ENCODE results near the gene HSPBP1.
A peak's percentile ranks its signal among the peaks of the same experiment; 100 is the strongest.

The HSPBP1 gene

DNA sequence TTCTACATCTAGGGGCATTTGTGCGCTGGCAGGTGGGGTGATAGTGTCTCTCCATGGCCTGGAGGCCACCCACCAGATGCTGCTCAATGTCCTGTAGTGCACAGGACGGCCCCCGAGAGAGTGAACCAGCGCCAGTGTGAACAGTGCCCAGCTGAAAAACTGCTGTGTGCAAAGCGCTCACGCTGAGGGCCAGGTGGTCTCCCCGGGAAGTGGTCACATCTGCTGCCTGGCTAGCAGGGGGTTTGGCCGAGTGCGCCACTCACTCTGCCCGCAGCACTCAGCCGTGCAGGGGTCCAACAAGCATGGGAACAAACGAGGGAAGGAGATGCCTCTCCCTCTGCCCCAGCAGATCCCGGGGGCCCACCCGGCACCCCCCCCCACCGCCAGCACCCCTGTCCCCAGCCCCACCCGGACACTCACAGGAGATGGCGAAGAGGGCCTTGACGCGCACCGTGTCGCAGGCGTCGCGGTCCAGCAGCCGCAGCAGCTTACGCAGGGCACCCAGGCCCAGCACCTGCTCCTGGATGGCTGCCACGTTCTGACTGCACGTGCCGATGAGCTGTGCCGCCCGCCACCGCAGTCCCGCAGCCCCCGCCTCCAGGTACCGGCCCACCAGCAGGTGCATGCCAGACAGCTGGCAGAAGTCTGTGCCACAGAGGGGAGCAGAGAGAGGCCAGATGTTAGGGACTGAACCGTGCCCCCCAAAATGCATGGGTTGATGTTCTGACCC is 5.8 kb downstream of the HSPBP1 start:
- DNase-seq = no peak

DNA sequence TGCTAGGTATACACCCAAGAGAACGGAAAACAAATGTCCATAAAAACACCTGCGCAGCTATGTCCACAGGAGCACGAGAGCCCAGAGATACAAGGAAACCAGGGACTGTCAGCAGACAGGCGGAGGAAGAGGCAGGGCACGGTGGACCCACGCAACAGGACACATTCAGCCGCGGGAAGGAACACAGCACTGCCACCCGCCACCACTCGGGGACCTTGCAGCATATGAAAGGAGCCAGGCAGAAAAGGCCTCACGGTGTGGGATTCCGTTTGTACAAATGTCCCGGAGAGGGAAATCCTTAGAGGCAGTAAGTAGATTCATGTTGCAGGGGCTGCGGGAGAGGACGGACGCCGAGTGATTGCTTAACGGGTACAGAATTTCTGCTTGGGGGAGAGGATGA is 7.8 kb downstream of the HSPBP1 start:
- no peak for DNase-seq

DNA sequence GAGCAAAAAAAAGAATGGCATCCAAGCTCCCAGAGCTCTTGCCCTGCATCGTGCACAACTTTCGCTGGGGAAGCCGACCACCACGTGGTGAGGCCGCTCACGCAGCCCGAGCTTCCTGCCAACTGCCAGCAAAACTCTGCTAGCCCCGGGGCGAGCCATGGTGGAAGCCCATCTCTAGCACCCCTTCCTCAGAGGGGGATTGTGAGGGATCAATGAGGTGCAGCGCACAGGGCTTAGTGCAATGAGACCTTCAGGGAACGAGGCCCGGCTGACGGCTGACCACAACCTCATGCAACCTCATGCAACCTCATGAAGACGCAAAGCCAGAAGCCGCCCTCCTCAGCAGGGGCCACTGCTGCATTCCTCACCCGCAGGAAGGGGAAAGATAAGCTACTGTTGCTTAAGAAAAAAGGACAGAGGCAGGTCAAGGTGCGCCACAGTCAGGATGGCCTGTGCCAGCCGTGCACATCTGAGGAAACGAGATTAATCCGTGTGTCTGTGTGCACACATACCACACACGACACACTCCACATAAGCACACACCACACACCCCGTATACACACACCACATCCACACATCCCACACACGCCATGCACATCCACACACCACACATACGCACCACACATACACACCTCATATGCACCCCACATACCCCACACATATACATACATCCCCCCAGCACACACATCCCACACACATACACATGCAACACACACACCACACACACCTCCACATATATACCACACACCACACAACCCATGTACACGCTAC is 9.6 kb downstream of the HSPBP1 start:
- DNase-seq = no peak

DNA sequence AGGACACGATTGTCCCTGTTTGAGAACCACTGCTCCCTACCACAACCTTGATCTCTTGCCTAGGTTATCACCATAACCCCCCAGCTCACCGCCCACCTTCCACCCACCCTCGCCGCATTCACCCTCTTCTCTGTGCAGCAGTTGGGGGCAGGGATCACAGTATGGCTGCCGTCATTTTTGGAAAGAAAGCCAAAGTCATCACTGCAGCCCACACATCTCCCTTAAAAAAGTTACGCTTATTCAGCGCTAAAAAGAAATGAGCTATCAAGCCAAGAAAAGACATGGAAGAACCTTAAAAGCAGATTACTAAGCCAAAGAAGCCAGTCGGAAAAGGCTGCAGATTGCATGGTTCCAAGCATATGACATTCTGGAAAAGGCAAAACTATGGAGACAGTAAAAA is 10.6 kb downstream of the HSPBP1 start:
- no peak for DNase-seq

DNA sequence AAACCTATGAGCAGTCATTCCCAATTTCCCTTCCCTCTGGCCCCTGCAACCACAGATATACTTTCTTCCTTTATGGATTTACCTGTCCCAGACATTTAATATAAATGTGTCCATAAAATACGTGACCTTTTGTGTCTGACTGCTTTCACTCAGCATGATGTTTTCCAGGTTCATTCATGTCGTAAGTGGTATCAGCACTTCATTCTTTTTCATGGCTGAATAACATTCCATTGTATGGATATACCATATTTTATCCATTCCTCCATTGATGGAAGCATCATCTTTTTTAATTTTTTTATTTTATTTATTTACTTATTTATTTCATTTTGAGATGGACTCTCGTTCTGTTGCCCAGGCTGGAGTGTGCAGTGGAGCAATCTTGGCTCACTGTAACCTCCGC is 13.1 kb downstream of the HSPBP1 start:
- no peak for DNase-seq

DNA sequence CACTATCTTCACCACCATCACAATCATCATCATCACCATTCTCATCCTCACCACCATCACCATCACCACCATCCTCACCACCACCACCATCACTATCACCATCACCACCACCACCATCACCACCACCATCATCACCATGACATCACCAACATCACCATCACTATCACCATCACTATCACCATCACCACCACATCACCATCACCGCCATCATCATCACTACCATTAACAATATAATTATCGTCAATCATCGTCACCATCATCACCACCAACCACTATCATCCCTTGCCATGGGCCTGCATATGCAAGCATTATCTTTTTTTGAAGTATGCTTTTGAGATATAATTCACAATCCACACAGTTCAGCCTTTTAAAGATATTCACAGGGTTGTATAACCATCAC is 13.5 kb downstream of the HSPBP1 start:
- no peak for DNase-seq

DNA sequence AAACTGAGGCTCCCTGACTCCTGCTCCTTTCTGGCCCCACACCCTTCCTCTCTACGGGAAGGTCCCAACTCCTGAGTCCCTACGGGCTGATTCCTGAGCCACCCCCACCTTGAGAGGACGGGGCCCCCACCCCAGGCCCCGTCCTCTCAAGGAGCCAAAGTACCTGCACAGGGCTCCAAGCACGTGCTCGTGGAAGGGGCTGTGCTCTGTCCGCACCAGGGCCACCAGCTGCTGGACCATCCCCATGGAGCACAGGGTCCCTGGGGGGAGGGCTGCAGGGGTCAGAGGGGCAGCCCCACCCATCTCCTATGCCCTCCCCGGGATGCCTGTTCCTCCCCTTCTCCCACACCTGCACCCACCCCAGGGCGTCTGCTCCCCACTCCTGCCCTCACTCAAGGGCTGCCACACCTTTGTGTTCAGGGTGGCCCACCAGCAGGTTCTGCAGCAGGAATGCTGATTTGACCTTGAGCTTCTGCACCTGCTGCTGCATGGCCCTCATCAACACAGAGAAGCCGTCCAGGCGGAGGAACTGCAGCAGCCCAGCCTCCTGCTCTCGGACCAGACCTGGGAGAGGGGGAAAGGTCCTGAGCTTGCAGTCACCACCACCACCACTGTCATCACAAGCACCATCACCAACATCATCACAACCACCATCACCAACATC is 14.1 kb downstream of the HSPBP1 start:
- no peak for DNase-seq

DNA sequence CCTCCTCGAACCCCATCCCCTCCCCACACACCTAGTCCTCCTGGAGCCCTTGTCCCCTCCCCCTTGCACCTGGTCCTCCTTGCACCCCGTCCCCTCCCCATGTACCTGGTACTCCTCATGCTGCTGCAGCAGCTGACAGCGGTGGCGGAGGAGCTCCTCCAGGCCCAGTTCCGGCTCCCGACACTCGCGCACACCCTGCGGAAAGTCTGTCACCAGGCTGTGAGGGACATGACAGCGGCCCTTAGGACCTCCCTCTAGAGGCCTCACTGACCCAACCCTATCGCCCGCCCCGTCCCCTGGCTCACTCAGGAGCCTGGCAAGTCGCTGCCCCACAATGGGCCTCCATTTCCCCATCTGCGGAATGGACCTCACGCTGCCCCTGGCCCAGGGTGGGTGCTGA is 14.7 kb downstream of the HSPBP1 start:
- no peak for DNase-seq

DNA sequence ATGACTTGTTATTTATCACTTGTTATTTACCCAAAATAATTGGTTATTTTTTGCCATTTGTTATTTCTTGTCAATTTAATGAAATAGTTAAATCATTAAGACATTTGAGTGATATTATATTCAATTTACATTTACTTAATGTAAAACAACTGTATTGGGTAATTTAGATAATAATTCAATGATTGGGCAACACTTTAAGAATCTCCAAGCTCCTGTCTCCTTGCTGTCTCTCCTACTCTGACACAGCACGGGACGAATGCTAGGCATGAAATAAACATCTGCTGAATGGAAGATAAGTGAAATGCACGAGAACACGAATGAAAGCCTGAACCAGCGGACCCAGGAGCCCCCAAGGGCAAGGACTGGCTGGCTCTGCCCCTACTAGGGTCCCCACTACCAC is 15.4 kb downstream of the HSPBP1 start:
- no peak for DNase-seq

DNA sequence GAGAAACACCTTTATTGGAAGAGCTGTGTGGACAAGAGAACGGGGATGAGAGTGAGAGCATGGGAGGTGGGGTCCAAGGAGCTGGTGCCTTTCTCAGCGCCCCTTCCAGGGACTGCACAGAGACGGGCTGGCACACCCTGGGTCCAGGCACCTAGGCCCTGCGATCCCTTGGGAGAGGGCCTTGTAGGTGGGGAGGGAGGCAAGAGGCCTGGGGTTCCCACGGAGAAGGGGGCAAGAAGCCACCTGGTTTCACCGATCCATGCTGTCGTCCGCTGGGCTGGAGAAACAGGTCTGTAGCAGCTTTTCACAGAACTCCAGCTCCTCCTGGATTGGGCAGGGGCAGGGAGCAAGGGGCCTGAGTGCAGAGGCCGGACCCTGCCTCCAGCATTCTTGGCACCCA is 17.6 kb downstream of the HSPBP1 start:
- no peak for DNase-seq

DNA sequence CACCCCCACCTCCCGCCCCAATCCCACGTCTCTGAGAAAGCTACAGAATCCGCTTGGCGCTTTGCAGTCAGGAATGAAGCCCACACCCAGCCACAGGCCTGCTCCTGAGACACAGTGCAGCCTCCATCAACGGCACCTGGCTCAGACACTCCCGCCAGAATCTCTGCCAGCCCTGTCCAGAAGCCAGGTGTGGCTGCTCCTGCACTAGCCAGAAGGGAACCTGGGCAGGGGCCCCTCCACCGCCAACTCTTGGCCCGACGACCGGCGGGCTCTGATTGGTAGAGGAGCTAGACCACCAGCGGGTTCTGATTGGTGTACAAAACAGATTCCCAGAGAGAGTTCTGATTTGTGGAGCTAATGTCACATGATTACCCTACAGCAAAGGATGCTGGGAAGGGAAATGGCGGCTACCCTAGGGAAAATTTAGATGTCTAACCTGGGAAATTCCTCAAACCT is 18.2 kb downstream of the HSPBP1 start:
- DNase-seq = no peak

DNA sequence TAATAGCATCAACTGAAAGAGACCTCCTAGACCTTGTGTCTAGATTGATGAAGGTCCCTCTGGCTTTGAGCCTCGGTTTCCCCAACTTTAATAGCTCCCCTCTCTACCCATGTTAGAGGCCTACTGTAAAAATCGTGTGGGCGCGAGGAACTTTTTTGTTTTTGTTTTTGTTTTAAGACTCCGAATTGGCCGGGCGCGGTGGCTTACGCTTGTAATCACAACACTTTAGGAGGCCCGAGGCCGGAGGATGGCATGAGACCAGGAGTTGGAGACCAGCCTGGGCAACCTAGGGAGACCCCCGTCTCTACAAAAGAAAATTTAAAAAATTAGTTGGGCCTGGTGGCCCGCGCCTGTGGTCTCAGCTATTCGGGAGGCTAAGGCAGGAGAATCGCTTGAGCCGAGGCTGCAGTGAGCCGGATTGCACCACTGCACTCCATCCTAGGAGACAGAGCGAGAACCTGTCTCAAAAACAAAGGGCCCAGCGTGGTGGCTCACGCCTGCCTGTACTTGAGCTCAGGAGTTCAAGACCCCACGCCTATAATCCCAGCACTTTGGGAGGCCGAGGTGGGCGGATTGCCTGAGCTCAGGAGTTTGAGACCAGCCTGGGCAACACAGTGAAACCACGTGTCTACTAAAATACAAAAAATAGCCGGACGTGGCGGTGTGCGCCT is 20.2 kb downstream of the HSPBP1 start:
- no peak for DNase-seq

DNA sequence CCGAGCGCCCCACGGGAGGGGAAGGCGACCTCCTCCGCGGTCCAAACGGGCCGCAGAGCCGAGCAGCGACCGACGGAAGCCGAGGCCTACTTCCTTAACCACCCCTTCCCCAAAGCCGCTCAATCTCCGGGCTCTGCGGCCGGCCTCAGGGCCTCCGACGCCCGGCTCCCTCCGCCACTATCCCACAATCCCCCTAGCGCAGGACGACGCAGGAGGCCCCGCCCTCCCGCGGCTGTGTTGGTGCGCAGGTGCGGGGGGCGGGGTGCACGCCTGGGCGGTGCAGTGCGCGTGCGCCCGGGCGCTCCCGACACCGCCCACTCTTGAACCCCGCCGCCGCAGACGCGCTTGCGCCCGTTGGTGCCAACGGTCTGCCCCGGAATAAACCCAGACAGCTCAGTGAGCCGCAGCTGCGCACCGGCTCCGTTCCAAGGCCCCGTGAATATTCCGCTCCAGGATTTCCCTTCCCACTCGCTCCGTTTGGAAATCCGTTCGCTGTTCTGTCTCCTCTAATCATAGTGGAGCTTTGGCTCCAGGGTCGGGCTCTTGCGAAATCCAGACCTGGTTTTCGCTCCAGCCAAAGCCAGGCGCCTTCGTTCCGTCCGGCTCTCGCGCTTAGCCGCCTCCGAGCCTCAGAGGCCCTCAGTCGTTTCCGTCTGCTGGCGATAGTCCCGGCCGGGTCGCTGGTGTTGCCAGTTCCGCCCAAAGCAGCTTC is 20.9 kb downstream of the HSPBP1 start, which contains the start of gene PPP6R1:
Gene PPP6R1 (minus strand): TSS at position 190 of the 712 bp plus-strand sequence. CDS start 11,914 bp downstream, outside the sequence.
- DNase-seq = peak; percentile 99

DNA sequence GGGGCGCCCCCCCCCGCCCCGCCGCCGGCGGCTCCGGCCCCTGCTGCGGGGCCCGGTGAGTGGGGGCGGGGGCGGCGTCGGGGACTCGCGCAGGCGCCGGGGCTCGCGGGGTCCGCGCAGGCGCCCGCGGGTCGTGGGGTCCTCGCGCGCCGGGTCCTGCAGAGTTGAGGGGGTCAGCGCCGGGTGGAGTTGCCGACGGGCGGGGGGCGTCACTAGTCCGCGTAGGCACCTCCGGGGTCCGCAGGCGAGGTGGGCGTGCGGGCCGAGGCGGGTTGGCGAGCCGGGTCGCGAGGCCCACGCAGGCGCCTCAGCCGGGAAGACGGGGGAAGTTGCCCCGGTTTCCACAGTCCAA is 21.5 kb downstream of the HSPBP1 start:
- no peak for DNase-seq

DNA sequence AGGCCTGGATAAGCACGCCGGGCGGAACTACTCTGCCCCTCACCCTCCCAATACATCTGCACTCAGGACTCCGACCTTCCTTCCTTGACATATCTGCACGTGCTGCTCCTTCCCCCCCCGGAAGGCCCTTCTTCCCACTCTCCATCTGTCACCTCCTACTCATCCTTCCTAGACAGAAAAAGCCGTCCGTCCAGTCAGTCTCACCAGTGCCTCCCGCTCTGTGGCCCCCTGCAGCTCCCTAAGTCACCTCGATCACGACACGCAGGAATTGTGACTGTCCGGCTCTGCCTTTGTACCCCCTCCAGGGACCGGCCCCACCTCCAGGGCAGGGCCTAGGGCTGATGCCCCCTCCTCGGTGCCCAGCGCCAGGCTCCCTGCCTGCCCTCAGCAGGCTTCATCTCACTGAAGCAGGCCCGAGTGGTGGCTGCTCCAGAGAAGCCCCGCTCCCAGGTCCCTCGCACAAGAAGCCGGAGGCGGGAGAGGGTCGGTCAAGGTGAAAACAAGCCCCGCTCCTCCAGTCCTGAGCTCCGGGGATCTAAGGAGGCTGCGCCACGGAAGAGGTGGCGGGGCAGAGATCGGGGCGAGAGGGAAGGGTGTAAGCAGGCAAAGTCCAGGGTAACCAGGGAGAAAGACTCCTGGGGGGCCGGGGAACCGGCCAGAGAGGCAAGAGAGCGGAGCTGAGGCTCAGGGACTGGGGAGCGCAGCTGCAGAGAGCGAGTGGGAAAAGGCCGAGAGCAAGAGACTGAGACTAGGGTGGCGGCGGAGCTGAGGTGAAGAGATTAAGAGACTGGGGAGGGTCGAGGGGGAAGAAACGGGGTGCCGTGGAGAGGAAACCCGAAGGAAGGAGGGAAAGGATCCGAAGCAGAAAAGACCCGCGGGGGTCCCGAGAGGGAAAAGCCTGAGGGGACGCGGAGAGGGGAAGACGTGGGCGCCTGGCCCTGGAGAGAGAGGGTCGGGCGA is 22.2 kb downstream of the HSPBP1 start:
- peak; percentile 19 for DNase-seq

DNA sequence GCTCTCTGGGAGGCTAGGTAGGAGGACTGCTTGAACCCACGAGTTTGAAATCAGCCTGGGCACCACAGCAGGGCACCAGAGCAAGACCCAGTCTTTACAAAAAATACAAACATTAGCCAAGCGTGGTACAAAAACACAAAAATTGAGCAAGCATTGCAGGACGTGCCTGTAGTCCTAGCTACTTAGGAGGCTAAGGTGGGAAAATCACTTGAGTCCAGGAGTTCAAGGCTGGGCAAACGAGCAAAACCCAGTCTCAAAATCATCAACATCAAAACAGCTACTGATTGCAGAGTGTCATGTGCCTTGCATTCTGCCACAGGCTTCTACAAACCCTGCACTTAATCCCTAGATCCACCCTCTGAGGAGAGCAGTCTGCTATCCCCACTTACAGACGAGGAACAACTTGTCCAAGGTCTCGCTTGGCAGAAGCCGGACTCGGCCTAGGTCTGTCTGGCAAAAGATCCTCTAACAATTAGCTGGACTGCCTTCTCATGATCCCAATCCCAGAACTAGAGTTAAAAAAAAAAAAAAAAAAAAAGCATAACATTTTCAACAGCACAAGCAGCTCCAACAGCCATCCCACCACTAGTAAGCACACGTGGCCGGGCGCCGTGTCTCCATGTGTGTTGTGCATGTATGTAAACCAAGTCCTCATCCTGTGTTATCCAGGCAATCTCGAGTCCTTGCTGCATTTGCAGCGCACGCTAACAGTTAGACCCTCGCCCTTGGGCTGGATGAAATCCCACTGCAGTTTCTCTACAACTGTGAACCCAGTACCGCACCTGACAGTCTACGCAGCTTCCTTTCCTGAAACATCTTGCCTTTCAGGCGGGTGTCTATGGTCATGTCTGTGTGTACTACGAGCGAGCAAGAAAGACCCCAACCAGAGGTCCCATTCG is 23.1 kb downstream of the HSPBP1 start:
- DNase-seq = no peak

DNA sequence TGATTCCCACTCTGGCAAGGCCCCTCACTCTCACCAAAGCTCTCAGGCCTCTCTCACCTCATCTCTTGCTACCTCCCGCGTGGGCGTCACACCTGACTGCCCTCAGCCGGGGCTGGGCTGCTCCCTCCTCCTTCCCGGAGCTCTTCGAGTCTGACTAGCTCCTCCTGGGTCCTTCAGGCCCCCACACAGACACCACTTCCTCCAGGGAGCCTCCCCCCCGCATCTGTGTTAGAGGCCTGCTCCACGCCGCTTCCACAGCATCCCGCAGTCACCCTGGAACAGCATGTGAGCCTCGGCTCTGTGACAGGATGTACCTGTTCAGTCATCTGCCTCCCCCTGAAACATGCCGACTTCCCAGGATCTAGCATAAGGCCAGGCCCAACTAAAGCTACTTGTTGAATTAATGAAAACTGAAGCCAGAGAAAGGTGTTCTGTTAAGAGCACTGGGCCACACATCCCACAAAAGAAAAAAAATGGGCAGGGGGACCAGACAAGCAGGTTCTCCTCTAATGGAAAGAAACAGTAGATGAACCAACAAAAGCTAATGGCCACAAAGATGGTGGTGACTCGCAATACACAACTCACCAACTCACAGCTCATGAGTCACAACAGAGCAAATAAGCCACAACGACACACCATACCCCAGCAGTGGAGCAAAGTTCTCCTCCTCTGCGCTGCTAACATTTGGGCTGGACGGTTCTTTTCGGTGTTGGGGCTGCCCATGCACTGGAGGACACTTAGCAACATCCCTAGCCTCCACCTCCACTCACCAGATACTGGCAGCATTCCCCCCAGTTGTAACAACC is 24.1 kb downstream of the HSPBP1 start:
- DNase-seq = peak; percentile 9

DNA sequence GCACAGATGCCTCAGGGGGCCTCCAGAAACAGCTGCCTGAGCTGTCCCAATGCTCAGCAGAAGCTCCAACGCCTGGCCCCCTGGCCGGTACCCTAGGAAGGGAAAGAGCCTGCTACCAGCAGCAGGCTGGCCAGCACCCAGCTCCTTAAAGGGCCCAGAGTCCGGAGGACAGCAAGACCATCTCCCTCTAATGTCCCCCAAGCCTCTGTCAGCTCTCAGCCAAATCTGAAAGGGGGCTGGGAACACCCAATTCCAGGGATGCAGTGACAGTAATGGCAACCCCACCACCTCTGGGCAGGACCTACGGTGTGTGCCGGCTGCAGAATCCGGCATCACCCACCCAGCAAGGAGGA is 25.3 kb downstream of the HSPBP1 start:
- no peak for DNase-seq

DNA sequence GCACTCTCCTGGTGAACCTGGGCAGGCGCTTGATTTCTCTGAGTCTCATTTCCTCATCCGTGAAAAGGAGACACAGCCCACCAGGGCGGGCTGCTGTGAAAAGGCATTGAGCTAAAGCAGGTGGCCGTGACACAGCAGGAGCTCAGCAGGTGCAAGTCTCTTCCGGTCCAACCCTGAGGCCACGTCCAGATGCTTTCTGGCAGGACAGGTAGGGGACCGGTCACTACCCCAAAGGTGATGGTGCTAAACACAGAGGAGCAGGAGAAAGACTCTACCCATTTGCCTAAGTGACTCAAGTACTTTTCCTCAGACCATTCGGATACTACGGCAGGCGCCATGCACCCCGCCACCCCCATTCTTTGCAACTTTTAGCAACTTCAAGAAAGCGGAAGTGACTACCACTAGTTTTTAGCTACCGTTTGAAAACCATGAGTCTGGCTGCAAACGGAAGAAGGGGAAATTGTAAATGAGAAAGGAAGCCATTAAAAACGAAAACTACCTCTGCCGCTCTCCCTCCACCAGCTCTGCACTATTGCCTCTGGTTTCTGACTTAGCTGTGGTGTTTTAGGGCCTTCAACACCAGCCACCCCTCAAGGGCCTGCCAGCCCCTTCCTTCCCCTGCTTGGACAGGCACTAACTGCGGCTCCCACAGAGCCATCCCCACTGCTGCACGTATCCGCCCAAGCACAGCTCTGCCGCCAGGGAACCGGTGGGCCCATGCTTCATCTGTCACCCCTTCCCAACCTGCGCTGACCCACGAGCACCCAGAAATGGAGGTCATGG is 25.9 kb downstream of the HSPBP1 start:
- no peak for DNase-seq
